A673 (cell line): ENCODE measurements around the gene ADM5. TPM values are rescaled to one million over a fixed set of nuclear protein-coding genes. Genes with fewer than 3 reads are reported as not detected.

Source experiments
- BruUV-seq: library from RNA; stranded (reverse); fragments of 400-500 nt; replicated peaks from 2 replicates; lab custom pipeline; 2021; lab: Mats Ljungman, UMichigan
- CTCF ChIA-PET: fragments of 300-600 bp; sonication (Branson Sonifier 250); formaldehyde crosslinking; loops from one replicate; lab custom pipeline; 2022; ENCODE audit warnings: antibody characterized with exemption; lab: Charles Lee
- POLR2A ChIA-PET: fragments of 300-600 bp; sonication (Branson Sonifier 250); formaldehyde crosslinking; loops from one replicate; lab custom pipeline; 2022; ENCODE audit warnings: antibody characterized with exemption; ENCODE audit not compliant: low non-redundant PET; lab: Charles Lee
- DNase-seq: peaks from one replicate; pipeline ENCODE4 v3.0.0-alpha.2; 2015; ENCODE audit warnings: low spot score
- H3K27ac ChIP-seq: fragments of 200-600 bp; sonication (generic); 2 replicates; pipeline ENCODE4 v1.5.1; 2016; ENCODE audit warnings: mixed run types, low read depth, mild to moderate bottlenecking, mixed read lengths, antibody characterized with exemption, low read length; ENCODE audit not compliant: poor library complexity, severe bottlenecking
- H3K27me3 ChIP-seq: fragments of 200-600 bp; sonication (generic); replicated peaks from 2 replicates; pipeline ENCODE4 v1.6.1; 2017; ENCODE audit warnings: mixed run types, low read depth, mild to moderate bottlenecking, mixed read lengths, antibody characterized with exemption, low read length; ENCODE audit not compliant: insufficient read depth, poor library complexity
- H3K36me3 ChIP-seq: fragments of 200-600 bp; sonication (generic); 2 replicates; pipeline ENCODE4 v1.6.1; 2016; ENCODE audit warnings: mixed run types, mild to moderate bottlenecking, mixed read lengths, antibody characterized with exemption, low read length; ENCODE audit not compliant: insufficient read depth, poor library complexity, severe bottlenecking
- H3K4me1 ChIP-seq: fragments of 200-600 bp; sonication (generic); 2 replicates; pipeline ENCODE4 v1.6.1; 2017; ENCODE audit warnings: mixed run types, mild to moderate bottlenecking, mixed read lengths, antibody characterized with exemption, low read length; ENCODE audit not compliant: insufficient read depth, poor library complexity, severe bottlenecking
- H3K4me3 ChIP-seq: fragments of 200-600 bp; sonication (generic); 2 replicates; pipeline ENCODE4 v1.5.1; 2016; ENCODE audit warnings: low read depth, mixed run types, mild to moderate bottlenecking, mixed read lengths, low read length; ENCODE audit not compliant: poor library complexity, severe bottlenecking
- H3K9me3 ChIP-seq: fragments of 200-600 bp; sonication (generic); 2 replicates; pipeline ENCODE4 v1.6.1; 2016; ENCODE audit warnings: mixed run types, low read depth, mild to moderate bottlenecking, mixed read lengths, antibody characterized with exemption, low read length; ENCODE audit not compliant: poor library complexity, severe bottlenecking
- EZH2 ChIP-seq: fragments of 200-600 bp; sonication (generic); IDR thresholded peaks from 2 replicates; pipeline ENCODE4 v1.6.1; 2017; ENCODE audit warnings: borderline replicate concordance, low read depth, mild to moderate bottlenecking, mixed read lengths, antibody characterized with exemption, low read length; ENCODE audit not compliant: poor library complexity, severe bottlenecking
- intact Hi-C: fragments of 100-400 bp; cut with micrococcal nuclease; formaldehyde crosslinking; loops from one replicate; pipeline ENCODE4 v1.10.0; 2022; ENCODE audit not compliant: unreplicated experiment
- total RNA-seq: library from RNA; stranded (reverse); gene quantifications from 2 replicates; pipeline ENCODE4 v1.2.3, GENCODE V29; 2021
- TF ChIP-seq, protein P1 (sequence below): fragments of 300-800, 200-600 bp; sonication (generic); conservative IDR thresholded peaks from 2 replicates; pipeline ENCODE4 v1.5.1; 2017; ENCODE audit warnings: low read depth, mild to moderate bottlenecking, antibody characterized with exemption, low read length, moderate library complexity, mixed read lengths

The ADM5 gene
- total RNA-seq, 1 experiment from 2014 or later: 4.3 TPM

DNA sequence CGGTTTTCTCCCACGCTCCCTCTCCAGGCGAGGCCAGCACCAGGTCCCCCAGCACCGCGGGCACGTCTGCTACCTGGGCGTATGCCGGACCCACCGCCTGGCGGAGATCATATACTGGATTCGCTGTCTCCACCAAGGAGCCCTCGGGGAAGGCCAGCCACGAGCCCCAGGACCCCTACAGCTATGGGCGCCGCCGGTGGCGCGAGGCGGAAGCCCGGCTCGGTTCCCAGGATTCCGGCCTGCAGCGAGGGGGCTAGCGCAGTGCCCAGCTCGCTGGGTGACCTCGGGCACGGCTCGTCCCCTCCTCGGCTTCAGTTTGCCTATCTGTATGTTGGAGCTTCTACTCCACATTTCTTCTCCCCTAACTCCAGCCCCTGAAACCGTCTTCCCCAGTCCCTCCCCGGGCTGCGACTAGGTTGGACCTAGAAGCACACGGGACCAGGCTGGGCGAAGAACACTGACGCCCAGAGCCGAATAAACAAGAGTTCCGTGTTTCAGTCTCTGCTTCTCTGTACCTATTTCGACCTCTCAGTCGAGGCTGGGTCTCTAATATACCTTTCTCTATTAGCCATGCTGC lies 773 bp downstream of the ADM5 start:
- CTCF ChIA-PET: interaction anchor here (0.5 to 1.5 kb wide), 5 partner anchors 9 to 120 kb away, joined by 3 to 5 read pairs (median 3); no protein-coding TSS in a partner anchor

DNA sequence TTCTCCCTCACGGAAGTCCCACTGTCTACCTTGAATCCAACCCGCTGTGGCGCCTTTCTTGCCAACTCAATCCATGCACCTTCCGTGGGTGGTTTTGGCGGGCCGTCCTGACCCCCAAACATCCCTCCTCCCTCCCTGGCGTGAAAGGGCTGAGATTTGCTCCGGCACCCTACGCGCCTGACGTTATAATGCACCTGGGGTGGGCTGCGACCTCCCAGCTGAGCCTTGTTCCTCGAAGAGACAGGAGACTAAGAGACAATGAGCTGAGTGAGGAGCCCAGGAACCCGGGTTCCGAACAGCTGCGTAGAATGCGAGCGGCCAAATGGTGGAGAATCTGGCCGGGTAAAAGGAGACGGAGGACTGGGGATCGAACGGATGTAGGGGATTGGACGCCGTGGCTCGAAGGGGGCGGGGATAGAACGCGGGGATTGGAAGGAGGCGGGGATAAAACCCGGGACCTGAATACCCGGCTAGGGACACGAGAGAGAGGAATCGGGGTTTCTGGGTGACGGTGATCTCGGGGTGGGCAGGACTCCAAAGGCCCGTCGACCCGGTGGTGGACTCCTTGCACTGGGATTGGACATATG lies 1.4 kb downstream of the ADM5 start, which contains the start of gene CPT1C:
TSS of gene CPT1C (plus strand) at position 461 of the 587 bp plus-strand sequence. CDS start 1,137 bp downstream, outside the sequence.
- no peaks in the 10 kb centered on the region for H3K27me3 ChIP-seq
- no peaks in the 10 kb centered on the region for H3K9me3 ChIP-seq
- H3K27ac ChIP-seq: peak within 1 kb of the TSS; percentile 47
- intact Hi-C loops: no loop called here
- peaks cover 13% of the 10 kb centered on the region for H3K36me3 ChIP-seq
- CTCF ChIA-PET: interaction anchor here (0.5 to 1.5 kb wide), 3 partner anchors 9 to 121 kb away, joined by 3 to 5 read pairs (median 3); no protein-coding TSS in a partner anchor
- DNase-seq: peak; percentile 95
- peaks cover 44% of the 10 kb centered on the region for H3K4me1 ChIP-seq
- TF ChIP-seq EZH2: no peak
- TF ChIP-seq, protein P1, sequence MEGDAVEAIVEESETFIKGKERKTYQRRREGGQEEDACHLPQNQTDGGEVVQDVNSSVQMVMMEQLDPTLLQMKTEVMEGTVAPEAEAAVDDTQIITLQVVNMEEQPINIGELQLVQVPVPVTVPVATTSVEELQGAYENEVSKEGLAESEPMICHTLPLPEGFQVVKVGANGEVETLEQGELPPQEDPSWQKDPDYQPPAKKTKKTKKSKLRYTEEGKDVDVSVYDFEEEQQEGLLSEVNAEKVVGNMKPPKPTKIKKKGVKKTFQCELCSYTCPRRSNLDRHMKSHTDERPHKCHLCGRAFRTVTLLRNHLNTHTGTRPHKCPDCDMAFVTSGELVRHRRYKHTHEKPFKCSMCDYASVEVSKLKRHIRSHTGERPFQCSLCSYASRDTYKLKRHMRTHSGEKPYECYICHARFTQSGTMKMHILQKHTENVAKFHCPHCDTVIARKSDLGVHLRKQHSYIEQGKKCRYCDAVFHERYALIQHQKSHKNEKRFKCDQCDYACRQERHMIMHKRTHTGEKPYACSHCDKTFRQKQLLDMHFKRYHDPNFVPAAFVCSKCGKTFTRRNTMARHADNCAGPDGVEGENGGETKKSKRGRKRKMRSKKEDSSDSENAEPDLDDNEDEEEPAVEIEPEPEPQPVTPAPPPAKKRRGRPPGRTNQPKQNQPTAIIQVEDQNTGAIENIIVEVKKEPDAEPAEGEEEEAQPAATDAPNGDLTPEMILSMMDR: no peak
- no TSS peak for BruUV-seq
- POLR2A ChIA-PET: interaction anchor here (0.6 kb wide), 1 partner anchor 245 kb away, joined by 7 read pairs; no protein-coding TSS in a partner anchor
- peak within 1 kb of the TSS; percentile 49 for H3K4me3 ChIP-seq

More for the DNA sequence above, 773 bp downstream of the ADM5 start:
- Histone ChIP-seq H3K4me3 (peak overlapping the region; percentile 49), H3K27ac (peak overlapping the region; percentile 47), H3K4me1 (peaks cover 44% of the 10 kb centered on the region), H3K36me3 (peaks cover 18% of the 10 kb centered on the region), H3K9me3 (no peaks in the 10 kb centered on the region), H3K27me3 (no peaks in the 10 kb centered on the region)
- POLR2A ChIA-PET: no interaction called here
- BruUV-seq: TSS peak; percentile 87
- intact Hi-C loops: no loop called here
- TF ChIP-seq, protein P1: peak; percentile 21; the same call in 1 of the 2 replicates
- TF ChIP-seq EZH2: no peak
- peak; percentile 49 for DNase-seq

DNA sequence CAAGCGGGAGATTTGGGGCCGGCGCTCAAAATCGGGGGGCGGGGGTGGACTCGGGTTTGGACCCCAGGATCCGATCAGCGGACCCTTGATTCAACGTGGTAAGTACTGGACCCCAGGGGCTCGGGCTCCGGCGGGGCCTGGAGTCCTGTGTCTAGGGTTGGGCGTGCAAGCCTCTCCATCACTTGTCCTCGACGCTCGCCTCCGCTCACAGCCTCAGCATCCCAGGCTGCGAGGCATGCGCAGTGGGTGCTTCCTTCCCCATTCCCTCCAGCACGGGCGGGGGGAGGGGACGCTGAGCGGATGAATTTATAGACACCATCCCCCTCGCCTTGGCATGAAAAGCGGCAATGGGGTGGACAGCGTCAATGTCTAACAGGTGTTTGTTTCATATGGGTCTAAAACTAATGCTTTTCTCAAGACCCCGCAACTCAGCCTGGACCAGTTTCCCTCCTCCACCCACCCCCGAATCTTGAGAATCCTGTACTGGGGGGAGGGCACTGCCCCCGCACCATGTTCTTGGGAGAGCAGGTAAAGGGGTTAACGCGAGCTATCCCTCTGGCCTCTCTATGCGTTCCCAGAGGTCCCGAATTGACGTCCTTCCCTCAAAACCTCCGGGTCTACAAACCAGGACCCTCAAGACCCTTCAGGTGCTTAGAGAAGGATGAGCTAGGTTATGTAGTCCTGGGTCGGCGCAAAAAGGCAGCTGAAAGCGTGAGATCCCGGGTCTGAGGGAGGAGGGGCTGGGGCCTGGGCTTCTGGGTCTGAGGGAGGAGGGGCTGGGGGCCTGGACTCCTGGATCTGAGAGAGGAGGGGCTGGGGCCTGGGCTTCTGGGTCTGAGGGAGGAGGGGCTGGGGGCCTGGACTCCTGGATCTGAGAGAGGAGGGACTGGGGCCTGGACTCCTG lies 2.1 kb downstream of the ADM5 start:
- ChIA-PET POLR2A (interaction anchor here (0.6 kb wide), 1 partner anchor 244 kb away, joined by 7 read pairs; no protein-coding TSS in a partner anchor), CTCF (interaction anchor here (1.0 to 1.5 kb wide), 2 partner anchors 10 to 121 kb away, joined by 3 to 5 read pairs; no protein-coding TSS in a partner anchor)
- peak; percentile 88 for DNase-seq
- H3K27ac ChIP-seq: no peak overlapping the region
- peaks cover 44% of the 10 kb centered on the region for H3K4me1 ChIP-seq
- TF ChIP-seq, protein P1: no peak
- TF ChIP-seq EZH2: no peak
- no peaks in the 10 kb centered on the region for H3K9me3 ChIP-seq
- BruUV-seq: no TSS peak
- peak overlapping the region; percentile 49 for H3K4me3 ChIP-seq
- no peaks in the 10 kb centered on the region for H3K27me3 ChIP-seq
- intact Hi-C loops: no loop called here
- peaks cover 7% of the 10 kb centered on the region for H3K36me3 ChIP-seq
